Neural progenitor cell (in vitro differentiated cells): ENCODE results near the gene MORN1.

Experiments used
- EZH2 ChIP-seq: fragments of 200-600 bp; sonication (generic); IDR thresholded peaks from 2 replicates; pipeline ENCODE4 v1.6.1; 2017; ENCODE audit warnings: antibody characterized with exemption, mild to moderate bottlenecking, moderate library complexity
- TF ChIP-seq, protein P1 (sequence below): fragments of 200-600 bp; sonication (generic); IDR thresholded peaks from 2 replicates; pipeline ENCODE4 v1.5.1; 2017; ENCODE audit warnings: antibody characterized with exemption, mild to moderate bottlenecking

DNA sequence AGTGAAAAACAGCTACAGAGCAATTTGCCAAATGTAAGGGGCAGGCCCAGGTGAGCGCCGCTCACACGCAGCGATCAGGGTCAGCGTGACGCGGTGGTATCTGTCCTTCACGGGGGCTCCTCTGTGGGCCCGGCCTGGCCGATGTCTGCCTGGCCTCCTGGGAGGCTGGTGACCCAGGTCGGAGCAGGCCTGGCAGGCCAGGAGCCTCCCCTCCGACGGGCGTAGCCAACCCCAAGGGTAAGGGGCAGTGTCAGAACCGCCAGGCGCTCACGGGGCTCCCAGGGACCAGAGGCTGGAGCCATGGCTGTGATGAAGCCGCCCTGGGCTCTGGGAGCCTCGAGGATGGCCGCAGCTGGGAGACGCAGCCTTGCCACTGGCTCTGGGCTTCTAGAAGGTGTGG is 72.1 kb downstream of the MORN1 start:
- TF ChIP-seq, protein P1, sequence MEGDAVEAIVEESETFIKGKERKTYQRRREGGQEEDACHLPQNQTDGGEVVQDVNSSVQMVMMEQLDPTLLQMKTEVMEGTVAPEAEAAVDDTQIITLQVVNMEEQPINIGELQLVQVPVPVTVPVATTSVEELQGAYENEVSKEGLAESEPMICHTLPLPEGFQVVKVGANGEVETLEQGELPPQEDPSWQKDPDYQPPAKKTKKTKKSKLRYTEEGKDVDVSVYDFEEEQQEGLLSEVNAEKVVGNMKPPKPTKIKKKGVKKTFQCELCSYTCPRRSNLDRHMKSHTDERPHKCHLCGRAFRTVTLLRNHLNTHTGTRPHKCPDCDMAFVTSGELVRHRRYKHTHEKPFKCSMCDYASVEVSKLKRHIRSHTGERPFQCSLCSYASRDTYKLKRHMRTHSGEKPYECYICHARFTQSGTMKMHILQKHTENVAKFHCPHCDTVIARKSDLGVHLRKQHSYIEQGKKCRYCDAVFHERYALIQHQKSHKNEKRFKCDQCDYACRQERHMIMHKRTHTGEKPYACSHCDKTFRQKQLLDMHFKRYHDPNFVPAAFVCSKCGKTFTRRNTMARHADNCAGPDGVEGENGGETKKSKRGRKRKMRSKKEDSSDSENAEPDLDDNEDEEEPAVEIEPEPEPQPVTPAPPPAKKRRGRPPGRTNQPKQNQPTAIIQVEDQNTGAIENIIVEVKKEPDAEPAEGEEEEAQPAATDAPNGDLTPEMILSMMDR, result no peak
- no peak for TF ChIP-seq EZH2
